Measurements from ENCODE around the gene CPSF7. TPM values are rescaled to one million over a fixed set of nuclear protein-coding genes. Genes with fewer than 3 reads are reported as not detected.

Gene CPSF7
- total and polyA plus RNA-seq, 10 of the 15 experiments (the other 5 are each of a cell fraction or from before 2014, with no cell fraction given), result 14.9 to 93.1 (median 60.9) TPM

DNA sequence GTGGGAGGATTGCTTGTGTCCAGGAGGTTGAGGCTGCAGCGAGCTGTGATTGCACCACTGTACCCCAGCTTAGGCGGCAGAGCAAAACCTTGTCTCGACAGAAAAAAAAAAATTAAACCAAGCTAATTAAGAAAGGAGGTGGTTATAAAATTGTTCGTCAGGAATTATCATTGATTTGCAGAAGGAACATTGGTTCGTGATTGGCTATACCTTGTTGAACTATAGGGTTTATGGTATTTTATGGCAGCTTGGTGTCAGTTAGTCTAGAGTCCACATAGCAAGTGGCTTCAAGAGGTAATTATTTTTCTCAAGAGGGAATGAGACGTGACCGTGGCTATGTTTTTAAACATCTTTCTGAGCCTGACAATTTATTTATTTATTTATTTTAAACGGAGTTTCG is 48.9 kb downstream of the CPSF7 start (continued):
- TF ChIP-seq ZBTB11 (CRISPR knock-in tag; IDR thresholded peaks at IDR 0.05) (no peak), ZZZ3 (IDR thresholded peaks at IDR 0.05; ENCODE audit: control insufficient read depth, insufficient read length, low read depth) (no peak), RB1 (IDR thresholded peaks at IDR 0.05; ENCODE audit: borderline replicate concordance) (no peak), NR2C1 (IDR thresholded peaks at IDR 0.05) (no peak), KDM1A (IDR thresholded peaks at IDR 0.05; ENCODE audit: borderline replicate concordance) (no peak), PBX3 (IDR thresholded peaks at IDR 0.05; ENCODE audit: insufficient replicate concordance, low read depth, low read length) (no peak), MXI1 (IDR thresholded peaks at IDR 0.05; ENCODE audit: low read depth, low read length) (no peak), DPF2 (IDR thresholded peaks at IDR 0.05) (no peak), FOS (IDR thresholded peaks at IDR 0.05; ENCODE audit: borderline replicate concordance, extremely low read depth, insufficient read length) (no peak), NKRF (conservative IDR thresholded peaks at IDR 0.05) (no peak), BHLHE40 (IDR thresholded peaks at IDR 0.05; ENCODE audit: borderline replicate concordance in 1 of 2, low read depth in 2 of 2, low read length in 1 of 2) (no peak)
- TF ChIP-seq, protein P1, sequence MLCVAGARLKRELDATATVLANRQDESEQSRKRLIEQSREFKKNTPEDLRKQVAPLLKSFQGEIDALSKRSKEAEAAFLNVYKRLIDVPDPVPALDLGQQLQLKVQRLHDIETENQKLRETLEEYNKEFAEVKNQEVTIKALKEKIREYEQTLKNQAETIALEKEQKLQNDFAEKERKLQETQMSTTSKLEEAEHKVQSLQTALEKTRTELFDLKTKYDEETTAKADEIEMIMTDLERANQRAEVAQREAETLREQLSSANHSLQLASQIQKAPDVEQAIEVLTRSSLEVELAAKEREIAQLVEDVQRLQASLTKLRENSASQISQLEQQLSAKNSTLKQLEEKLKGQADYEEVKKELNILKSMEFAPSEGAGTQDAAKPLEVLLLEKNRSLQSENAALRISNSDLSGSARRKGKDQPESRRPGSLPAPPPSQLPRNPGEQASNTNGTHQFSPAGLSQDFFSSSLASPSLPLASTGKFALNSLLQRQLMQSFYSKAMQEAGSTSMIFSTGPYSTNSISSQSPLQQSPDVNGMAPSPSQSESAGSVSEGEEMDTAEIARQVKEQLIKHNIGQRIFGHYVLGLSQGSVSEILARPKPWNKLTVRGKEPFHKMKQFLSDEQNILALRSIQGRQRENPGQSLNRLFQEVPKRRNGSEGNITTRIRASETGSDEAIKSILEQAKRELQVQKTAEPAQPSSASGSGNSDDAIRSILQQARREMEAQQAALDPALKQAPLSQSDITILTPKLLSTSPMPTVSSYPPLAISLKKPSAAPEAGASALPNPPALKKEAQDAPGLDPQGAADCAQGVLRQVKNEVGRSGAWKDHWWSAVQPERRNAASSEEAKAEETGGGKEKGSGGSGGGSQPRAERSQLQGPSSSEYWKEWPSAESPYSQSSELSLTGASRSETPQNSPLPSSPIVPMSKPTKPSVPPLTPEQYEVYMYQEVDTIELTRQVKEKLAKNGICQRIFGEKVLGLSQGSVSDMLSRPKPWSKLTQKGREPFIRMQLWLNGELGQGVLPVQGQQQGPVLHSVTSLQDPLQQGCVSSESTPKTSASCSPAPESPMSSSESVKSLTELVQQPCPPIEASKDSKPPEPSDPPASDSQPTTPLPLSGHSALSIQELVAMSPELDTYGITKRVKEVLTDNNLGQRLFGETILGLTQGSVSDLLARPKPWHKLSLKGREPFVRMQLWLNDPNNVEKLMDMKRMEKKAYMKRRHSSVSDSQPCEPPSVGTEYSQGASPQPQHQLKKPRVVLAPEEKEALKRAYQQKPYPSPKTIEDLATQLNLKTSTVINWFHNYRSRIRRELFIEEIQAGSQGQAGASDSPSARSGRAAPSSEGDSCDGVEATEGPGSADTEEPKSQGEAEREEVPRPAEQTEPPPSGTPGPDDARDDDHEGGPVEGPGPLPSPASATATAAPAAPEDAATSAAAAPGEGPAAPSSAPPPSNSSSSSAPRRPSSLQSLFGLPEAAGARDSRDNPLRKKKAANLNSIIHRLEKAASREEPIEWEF (IDR thresholded peaks at IDR 0.05; ENCODE audit: insufficient replicate concordance, low read depth, low read length), result no peak
- TF ChIP-seq, protein P2, sequence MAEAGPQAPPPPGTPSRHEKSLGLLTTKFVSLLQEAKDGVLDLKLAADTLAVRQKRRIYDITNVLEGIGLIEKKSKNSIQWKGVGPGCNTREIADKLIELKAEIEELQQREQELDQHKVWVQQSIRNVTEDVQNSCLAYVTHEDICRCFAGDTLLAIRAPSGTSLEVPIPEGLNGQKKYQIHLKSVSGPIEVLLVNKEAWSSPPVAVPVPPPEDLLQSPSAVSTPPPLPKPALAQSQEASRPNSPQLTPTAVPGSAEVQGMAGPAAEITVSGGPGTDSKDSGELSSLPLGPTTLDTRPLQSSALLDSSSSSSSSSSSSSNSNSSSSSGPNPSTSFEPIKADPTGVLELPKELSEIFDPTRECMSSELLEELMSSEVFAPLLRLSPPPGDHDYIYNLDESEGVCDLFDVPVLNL (IDR thresholded peaks at IDR 0.05; ENCODE audit: low read depth, low read length), result no peak
- TF ChIP-seq, protein P3, sequence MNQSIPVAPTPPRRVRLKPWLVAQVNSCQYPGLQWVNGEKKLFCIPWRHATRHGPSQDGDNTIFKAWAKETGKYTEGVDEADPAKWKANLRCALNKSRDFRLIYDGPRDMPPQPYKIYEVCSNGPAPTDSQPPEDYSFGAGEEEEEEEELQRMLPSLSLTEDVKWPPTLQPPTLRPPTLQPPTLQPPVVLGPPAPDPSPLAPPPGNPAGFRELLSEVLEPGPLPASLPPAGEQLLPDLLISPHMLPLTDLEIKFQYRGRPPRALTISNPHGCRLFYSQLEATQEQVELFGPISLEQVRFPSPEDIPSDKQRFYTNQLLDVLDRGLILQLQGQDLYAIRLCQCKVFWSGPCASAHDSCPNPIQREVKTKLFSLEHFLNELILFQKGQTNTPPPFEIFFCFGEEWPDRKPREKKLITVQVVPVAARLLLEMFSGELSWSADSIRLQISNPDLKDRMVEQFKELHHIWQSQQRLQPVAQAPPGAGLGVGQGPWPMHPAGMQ (IDR thresholded peaks at IDR 0.05; ENCODE audit: borderline replicate concordance), result no peak
